Liver (tissue), 9 donors: ENCODE measurements around the gene USP26. TPM values are rescaled to one million over a fixed set of nuclear protein-coding genes. Genes with fewer than 3 reads are reported as not detected.

Experiments
- DNase-seq: peaks from one replicate; pipeline ENCODE4 v3.0.0-alpha.2; 2017; ENCODE audit warnings: low spot score
- H3K27ac ChIP-seq, 2 donors: one replicate each; pipeline ENCODE4 v1.7.0; 2013; ENCODE audit warnings: inconsistent platforms in 2 of 2, low read length in 2 of 2, control low read depth in 1 of 2, low read depth in 1 of 2, mild to moderate bottlenecking in 1 of 2
- H3K27me3 ChIP-seq, 4 donors: one replicate each; pipeline versions ENCODE4 v1.6.1 to v1.7.0; 2013; ENCODE audit warnings: low read length in 3 of 4, inconsistent platforms in 1 of 4, mild to moderate bottlenecking in 1 of 4, moderate library complexity in 1 of 4; ENCODE audit not compliant: control insufficient read depth in 4 of 4, insufficient read depth in 4 of 4
- H3K36me3 ChIP-seq, 4 donors: one replicate each; pipeline versions ENCODE4 v1.6.1 to v1.7.0; 2013; ENCODE audit warnings: low read length in 3 of 4, mild to moderate bottlenecking in 3 of 4, low read depth in 1 of 4, moderate library complexity in 1 of 4; ENCODE audit not compliant: control insufficient read depth in 4 of 4, insufficient read depth in 3 of 4
- H3K4me1 ChIP-seq, 4 donors: one replicate each; pipeline versions ENCODE4 v1.6.1 to v1.7.0; 2013; ENCODE audit warnings: low read length in 3 of 4, mild to moderate bottlenecking in 3 of 4, moderate library complexity in 1 of 4; ENCODE audit not compliant: control insufficient read depth in 4 of 4, insufficient read depth in 4 of 4
- H3K4me3 ChIP-seq, 3 donors: one replicate each; pipeline versions ENCODE4 v1.6.1 to v1.7.0; 2013; ENCODE audit warnings: low read length in 3 of 3, control low read depth in 1 of 3, low read depth in 1 of 3, mild to moderate bottlenecking in 1 of 3
- H3K9ac ChIP-seq, 2 donors: one replicate each; pipeline ENCODE4 v1.7.0; 2013; ENCODE audit warnings: low read length in 2 of 2, mild to moderate bottlenecking in 2 of 2, moderate library complexity in 2 of 2, control low read depth in 1 of 2, low read depth in 1 of 2
- H3K9me3 ChIP-seq, 4 donors: one replicate each; pipeline versions ENCODE4 v1.6.1 to v1.7.0; 2013; ENCODE audit warnings: low read length in 3 of 4; ENCODE audit not compliant: control insufficient read depth in 4 of 4
- FOXA1 ChIP-seq: IDR thresholded peaks from 2 replicates; pipeline ENCODE4 v1.6.1; 2016; ENCODE audit warnings: antibody characterized with exemption
- FOXA2 ChIP-seq: IDR thresholded peaks from 2 replicates; pipeline ENCODE4 v1.6.1; 2016; ENCODE audit warnings: antibody characterized with exemption
- GABPA ChIP-seq, 2 donors: IDR thresholded peaks in 1 of 2; conservative IDR thresholded peaks in 1 of 2; 2 replicates each; pipeline ENCODE4 v1.6.1; 2016; ENCODE audit warnings: antibody characterized with exemption in 2 of 2, mild to moderate bottlenecking in 1 of 2, moderate library complexity in 1 of 2
- HNF4A ChIP-seq, 2 donors: conservative IDR thresholded peaks; 2 replicates each; pipeline ENCODE4 v1.6.1; 2016; ENCODE audit warnings: antibody characterized with exemption in 2 of 2, mild to moderate bottlenecking in 2 of 2
- JUND ChIP-seq, 2 donors: IDR thresholded peaks; 2 replicates each; pipeline ENCODE4 v1.6.1; 2016; ENCODE audit warnings: antibody characterized with exemption in 2 of 2
- NR2F2 ChIP-seq: IDR thresholded peaks from 2 replicates; pipeline ENCODE4 v1.6.1; 2016; ENCODE audit warnings: antibody characterized with exemption
- RAD21 ChIP-seq, 2 donors: IDR thresholded peaks; 2 replicates each; pipeline ENCODE4 v1.6.1; 2016; ENCODE audit warnings: antibody characterized with exemption in 2 of 2, mild to moderate bottlenecking in 2 of 2
- RXRA ChIP-seq, 2 donors: IDR thresholded peaks; 2 replicates each; pipeline ENCODE4 v1.6.1; 2017 to 2018; ENCODE audit warnings: antibody characterized with exemption in 2 of 2, mild to moderate bottlenecking in 1 of 2
- TAF1 ChIP-seq: conservative IDR thresholded peaks from 2 replicates; pipeline ENCODE4 v1.6.1; 2016; ENCODE audit warnings: antibody characterized with exemption, mild to moderate bottlenecking
- YY1 ChIP-seq: IDR thresholded peaks from 2 replicates; pipeline ENCODE4 v1.6.1; 2016; ENCODE audit warnings: antibody characterized with exemption, mild to moderate bottlenecking
- WGBS: extraction: QIAGEN DNeasy Blood & Tissue Kit; methylation state at CpG from one replicate; pipeline ENCODE4 v1.1.7; 2013; 5-methylcytosine and 5-hydroxymethylcytosine counted together
- polyA plus RNA-seq, 2 donors: library from polyadenylated mRNA; stranded (reverse) in 1 of 2; unstranded in 1 of 2; fragments of 200-250 nt in 1 of 2; fragments of >200 nt in 1 of 2; fragmentation: Nextera tagmentation in 1 of 2; extraction: Ambion mirVana in 1 of 2; gene quantifications; one replicate each; pipeline versions ENCODE4 v1.2.1 to v1.2.3, GENCODE V29; 2013 to 2015
- total RNA-seq, 2 donors: library from RNA; depleted of rRNA; stranded (reverse); fragments of >200 nt; gene quantifications; one replicate each; pipeline ENCODE4 v1.2.3, GENCODE V29; 2014
- TF ChIP-seq, protein P1 (sequence below): IDR thresholded peaks from 2 replicates; pipeline ENCODE4 v1.6.1; 2016; ENCODE audit warnings: antibody characterized with exemption
- TF ChIP-seq, protein P2 (sequence below): fragments of 150-350 bp; IDR thresholded peaks from 2 replicates; pipeline ENCODE4 v1.5.1; 2017; ENCODE audit warnings: improper control_type of control experiment, low read depth, low read length; ENCODE audit not compliant: missing input control
- TF ChIP-seq, protein P3 (sequence below): IDR thresholded peaks from 2 replicates; pipeline ENCODE4 v1.6.1; 2016; ENCODE audit warnings: antibody characterized with exemption
- TF ChIP-seq, protein P4 (sequence below): IDR thresholded peaks from 2 replicates; pipeline ENCODE4 v1.6.1; 2016; ENCODE audit warnings: antibody characterized with exemption
- TF ChIP-seq, protein P5 (sequence below): IDR thresholded peaks from 2 replicates; pipeline ENCODE4 v1.6.1; 2016; ENCODE audit warnings: antibody characterized with exemption, mild to moderate bottlenecking
- donor health status: healthy.
- donor health status: healthy.
- donor health status: healthy.
- donor health status: healthy.
- donor health status: healthy.

Gene USP26
- total and polyA plus RNA-seq, 4 donors, result not detected

DNA sequence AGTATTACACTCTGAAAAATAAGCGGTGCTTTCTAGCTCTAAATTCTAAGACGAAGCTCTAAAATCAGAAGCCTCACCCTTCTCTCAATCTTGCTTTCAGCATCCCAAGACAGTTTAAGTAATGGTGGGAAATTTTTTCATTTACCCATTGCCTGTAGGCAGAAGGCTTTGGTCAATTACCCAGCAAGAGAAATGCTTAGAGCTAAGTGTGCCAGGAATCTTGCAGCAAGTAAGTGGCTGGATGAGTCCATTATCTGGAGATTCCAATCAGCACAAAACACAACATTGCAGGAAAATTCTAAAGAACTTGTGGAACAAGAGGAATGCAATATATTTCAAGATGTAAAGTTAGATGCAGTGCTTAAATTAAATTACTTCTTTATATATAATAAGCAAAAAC lies 28.4 kb downstream of the USP26 start:
- TF ChIP-seq, protein P1, sequence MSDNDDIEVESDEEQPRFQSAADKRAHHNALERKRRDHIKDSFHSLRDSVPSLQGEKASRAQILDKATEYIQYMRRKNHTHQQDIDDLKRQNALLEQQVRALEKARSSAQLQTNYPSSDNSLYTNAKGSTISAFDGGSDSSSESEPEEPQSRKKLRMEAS, result no peak
- TF ChIP-seq, protein P2, sequence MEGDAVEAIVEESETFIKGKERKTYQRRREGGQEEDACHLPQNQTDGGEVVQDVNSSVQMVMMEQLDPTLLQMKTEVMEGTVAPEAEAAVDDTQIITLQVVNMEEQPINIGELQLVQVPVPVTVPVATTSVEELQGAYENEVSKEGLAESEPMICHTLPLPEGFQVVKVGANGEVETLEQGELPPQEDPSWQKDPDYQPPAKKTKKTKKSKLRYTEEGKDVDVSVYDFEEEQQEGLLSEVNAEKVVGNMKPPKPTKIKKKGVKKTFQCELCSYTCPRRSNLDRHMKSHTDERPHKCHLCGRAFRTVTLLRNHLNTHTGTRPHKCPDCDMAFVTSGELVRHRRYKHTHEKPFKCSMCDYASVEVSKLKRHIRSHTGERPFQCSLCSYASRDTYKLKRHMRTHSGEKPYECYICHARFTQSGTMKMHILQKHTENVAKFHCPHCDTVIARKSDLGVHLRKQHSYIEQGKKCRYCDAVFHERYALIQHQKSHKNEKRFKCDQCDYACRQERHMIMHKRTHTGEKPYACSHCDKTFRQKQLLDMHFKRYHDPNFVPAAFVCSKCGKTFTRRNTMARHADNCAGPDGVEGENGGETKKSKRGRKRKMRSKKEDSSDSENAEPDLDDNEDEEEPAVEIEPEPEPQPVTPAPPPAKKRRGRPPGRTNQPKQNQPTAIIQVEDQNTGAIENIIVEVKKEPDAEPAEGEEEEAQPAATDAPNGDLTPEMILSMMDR, result no peak
- TF ChIP-seq, protein P3, sequence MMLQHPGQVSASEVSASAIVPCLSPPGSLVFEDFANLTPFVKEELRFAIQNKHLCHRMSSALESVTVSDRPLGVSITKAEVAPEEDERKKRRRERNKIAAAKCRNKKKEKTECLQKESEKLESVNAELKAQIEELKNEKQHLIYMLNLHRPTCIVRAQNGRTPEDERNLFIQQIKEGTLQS, result no peak
- TF ChIP-seq JUND (IDR thresholded peaks at IDR 0.05), result no peak
- no peak for TF ChIP-seq HNF4A (conservative IDR thresholded peaks at IDR 0.05)
- TF ChIP-seq, protein P4, sequence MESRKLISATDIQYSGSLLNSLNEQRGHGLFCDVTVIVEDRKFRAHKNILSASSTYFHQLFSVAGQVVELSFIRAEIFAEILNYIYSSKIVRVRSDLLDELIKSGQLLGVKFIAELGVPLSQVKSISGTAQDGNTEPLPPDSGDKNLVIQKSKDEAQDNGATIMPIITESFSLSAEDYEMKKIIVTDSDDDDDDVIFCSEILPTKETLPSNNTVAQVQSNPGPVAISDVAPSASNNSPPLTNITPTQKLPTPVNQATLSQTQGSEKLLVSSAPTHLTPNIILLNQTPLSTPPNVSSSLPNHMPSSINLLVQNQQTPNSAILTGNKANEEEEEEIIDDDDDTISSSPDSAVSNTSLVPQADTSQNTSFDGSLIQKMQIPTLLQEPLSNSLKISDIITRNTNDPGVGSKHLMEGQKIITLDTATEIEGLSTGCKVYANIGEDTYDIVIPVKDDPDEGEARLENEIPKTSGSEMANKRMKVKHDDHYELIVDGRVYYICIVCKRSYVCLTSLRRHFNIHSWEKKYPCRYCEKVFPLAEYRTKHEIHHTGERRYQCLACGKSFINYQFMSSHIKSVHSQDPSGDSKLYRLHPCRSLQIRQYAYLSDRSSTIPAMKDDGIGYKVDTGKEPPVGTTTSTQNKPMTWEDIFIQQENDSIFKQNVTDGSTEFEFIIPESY, result no peak
- no peak for TF ChIP-seq FOXA2
- no peak for TF ChIP-seq GABPA (IDR thresholded peaks at IDR 0.05 in 1 of 2, conservative IDR thresholded peaks at IDR 0.05 in 1 of 2)
- TF ChIP-seq TAF1, result no peak
- TF ChIP-seq RXRA (IDR thresholded peaks at IDR 0.05), result no peak
- no peak overlapping the region for H3K9ac ChIP-seq
- H3K4me3 ChIP-seq, result no peak overlapping the region
- no peak overlapping the region for H3K27ac ChIP-seq
- 93% methylated on average over 2 of the region's 2 CpGs for WGBS
- no peaks in the 10 kb centered on the region for H3K27me3 ChIP-seq
- no peaks in the 10 kb centered on the region for H3K36me3 ChIP-seq
- H3K4me1 ChIP-seq, result no peaks in the 10 kb centered on the region
- no peaks in the 10 kb centered on the region for H3K9me3 ChIP-seq
- no peak for DNase-seq

DNA sequence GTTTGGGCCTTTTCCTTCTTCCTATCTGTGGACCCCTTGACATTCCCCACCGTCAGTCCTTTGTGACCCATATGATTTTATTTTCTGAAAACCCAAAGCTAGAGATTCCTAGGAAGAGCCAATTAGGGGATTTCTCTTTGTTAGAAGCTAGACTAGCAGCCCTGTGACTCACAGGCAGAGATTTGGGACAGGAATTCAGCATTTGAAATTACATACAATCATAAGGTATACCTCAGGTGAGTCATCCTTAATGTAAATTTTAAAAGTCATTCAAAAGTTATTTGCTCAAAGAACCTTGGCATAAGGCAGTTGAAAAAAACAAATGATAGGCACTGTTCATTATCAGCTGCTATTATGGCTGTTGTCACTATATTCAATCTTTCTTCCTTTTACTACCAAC lies 40.6 kb downstream of the USP26 start:
- 85% methylated on average over 1 of the region's 1 CpG for WGBS
- no peak overlapping the region for H3K4me3 ChIP-seq
- TF ChIP-seq RAD21 (IDR thresholded peaks at IDR 0.05), result no peak
- no peak for TF ChIP-seq HNF4A (conservative IDR thresholded peaks at IDR 0.05)
- no peak for TF ChIP-seq GABPA (IDR thresholded peaks at IDR 0.05 in 1 of 2, conservative IDR thresholded peaks at IDR 0.05 in 1 of 2)
- TF ChIP-seq, protein P4, result no peak
- TF ChIP-seq YY1, result no peak
- TF ChIP-seq NR2F2, result no peak
- TF ChIP-seq, protein P3, result no peak
- TF ChIP-seq, protein P5, sequence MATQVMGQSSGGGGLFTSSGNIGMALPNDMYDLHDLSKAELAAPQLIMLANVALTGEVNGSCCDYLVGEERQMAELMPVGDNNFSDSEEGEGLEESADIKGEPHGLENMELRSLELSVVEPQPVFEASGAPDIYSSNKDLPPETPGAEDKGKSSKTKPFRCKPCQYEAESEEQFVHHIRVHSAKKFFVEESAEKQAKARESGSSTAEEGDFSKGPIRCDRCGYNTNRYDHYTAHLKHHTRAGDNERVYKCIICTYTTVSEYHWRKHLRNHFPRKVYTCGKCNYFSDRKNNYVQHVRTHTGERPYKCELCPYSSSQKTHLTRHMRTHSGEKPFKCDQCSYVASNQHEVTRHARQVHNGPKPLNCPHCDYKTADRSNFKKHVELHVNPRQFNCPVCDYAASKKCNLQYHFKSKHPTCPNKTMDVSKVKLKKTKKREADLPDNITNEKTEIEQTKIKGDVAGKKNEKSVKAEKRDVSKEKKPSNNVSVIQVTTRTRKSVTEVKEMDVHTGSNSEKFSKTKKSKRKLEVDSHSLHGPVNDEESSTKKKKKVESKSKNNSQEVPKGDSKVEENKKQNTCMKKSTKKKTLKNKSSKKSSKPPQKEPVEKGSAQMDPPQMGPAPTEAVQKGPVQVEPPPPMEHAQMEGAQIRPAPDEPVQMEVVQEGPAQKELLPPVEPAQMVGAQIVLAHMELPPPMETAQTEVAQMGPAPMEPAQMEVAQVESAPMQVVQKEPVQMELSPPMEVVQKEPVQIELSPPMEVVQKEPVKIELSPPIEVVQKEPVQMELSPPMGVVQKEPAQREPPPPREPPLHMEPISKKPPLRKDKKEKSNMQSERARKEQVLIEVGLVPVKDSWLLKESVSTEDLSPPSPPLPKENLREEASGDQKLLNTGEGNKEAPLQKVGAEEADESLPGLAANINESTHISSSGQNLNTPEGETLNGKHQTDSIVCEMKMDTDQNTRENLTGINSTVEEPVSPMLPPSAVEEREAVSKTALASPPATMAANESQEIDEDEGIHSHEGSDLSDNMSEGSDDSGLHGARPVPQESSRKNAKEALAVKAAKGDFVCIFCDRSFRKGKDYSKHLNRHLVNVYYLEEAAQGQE, result no peak
- no peak for TF ChIP-seq FOXA1
- TF ChIP-seq JUND (IDR thresholded peaks at IDR 0.05), result no peak

More for the DNA sequence above, 40.6 kb downstream of the USP26 start:
- Histone ChIP-seq H3K36me3 (no peaks in the 10 kb centered on the region), H3K27me3 (peaks cover 0 to 4% (median 0%) of the 10 kb centered on the region in 4 donors), H3K9ac (no peak overlapping the region), H3K4me1 (no peaks in the 10 kb centered on the region), H3K9me3 (no peaks in the 10 kb centered on the region), H3K27ac (no peak overlapping the region)
- no peak for DNase-seq
